ENCODE measurements around the gene UXT. TPM values are rescaled to one million over a fixed set of nuclear protein-coding genes. Genes with fewer than 3 reads are reported as not detected.

Gene UXT
- total and polyA plus RNA-seq, 2 of the 13 experiments (the other 11 are each of a cell fraction or from before 2014, with no cell fraction given): 107 to 123 TPM

- intact Hi-C loops (cut with micrococcal nuclease; ENCODE audit: unreplicated experiment) (no loop called here), in situ Hi-C loops (cut with HindIII; ENCODE audit: extremely low pct_ligation_motif_present, low pct_unique_long_range_greater_than_20kb) (no loop called here)
- no peak for DNase-seq (ENCODE audit: low spot score)
- CTCF ChIA-PET (ENCODE audit: low intra/inter-chr PET ratio, low total read pairs): no interaction called here
- 3% methylated on average over 6 of the region's 9 CpGs for WGBS (ENCODE audit: low lambda C conversion rate)
- Histone ChIP-seq H3K79me2 (ENCODE audit: insufficient read depth, low read length) (no peaks in the 10 kb centered on the region), H3K4me1 (ENCODE audit: insufficient read depth, low read length) (no peaks in the 10 kb centered on the region), H3K9ac (ENCODE audit: insufficient read depth, low read depth, low read length) (no peak overlapping the region), H3K27me3 (ENCODE audit: control insufficient read depth in 1 of 2, insufficient read depth in 2 of 2, low read length in 2 of 2) (no peaks in the 10 kb centered on the region), H3K36me3 (replicated peaks in 1 of 2; ENCODE audit: control insufficient read depth in 1 of 2, insufficient read depth in 2 of 2, low read length in 2 of 2) (no peaks in the 10 kb centered on the region), H2AFZ (ENCODE audit: low read length) (no peak overlapping the region), H3K4me3 (replicated peaks in 1 of 3; ENCODE audit: insufficient read depth in 1 of 3, low read depth in 2 of 3, low read length in 3 of 3) (no peak overlapping the region), H4K20me1 (ENCODE audit: insufficient read depth, low read length) (no peaks in the 10 kb centered on the region), H3K27ac (ENCODE audit: extremely low read length, insufficient read depth, low read length) (no peak overlapping the region), H3K4me2 (ENCODE audit: low read depth, low read length) (no peak overlapping the region), H3K9me3 (ENCODE audit: low read length) (no peaks in the 10 kb centered on the region)
- POLR2A ChIA-PET: no interaction called here
- TF ChIP-seq ZNF44 (CRISPR knock-in tag; IDR thresholded peaks at IDR 0.05) (no peak), NCOA5 (CRISPR knock-in tag; IDR thresholded peaks at IDR 0.05) (no peak), CSRNP1 (CRISPR knock-in tag; IDR thresholded peaks at IDR 0.05) (no peak), TRAFD1 (CRISPR knock-in tag; IDR thresholded peaks at IDR 0.05; ENCODE audit: borderline replicate concordance) (no peak), ZBTB20 (CRISPR knock-in tag; IDR thresholded peaks at IDR 0.05; ENCODE audit: borderline replicate concordance, low read depth) (no peak), ZNF382 (CRISPR knock-in tag; IDR thresholded peaks at IDR 0.05; ENCODE audit: borderline replicate concordance) (no peak), ZNF788 (CRISPR knock-in tag; IDR thresholded peaks at IDR 0.05; ENCODE audit: borderline replicate concordance) (no peak), ZNF543 (CRISPR knock-in tag; IDR thresholded peaks at IDR 0.05) (no peak), POLR2AphosphoS5 (IDR thresholded peaks at IDR 0.05; ENCODE audit: low read depth, low read length) (no peak), PRDM4 (CRISPR knock-in tag; IDR thresholded peaks at IDR 0.05; ENCODE audit: borderline replicate concordance) (no peak), ATF4 (CRISPR knock-in tag; IDR thresholded peaks at IDR 0.05) (no peak), ZNF224 (CRISPR knock-in tag; IDR thresholded peaks at IDR 0.05) (no peak), ATF3 (CRISPR knock-in tag; IDR thresholded peaks at IDR 0.05) (no peak), ZNF549 (CRISPR knock-in tag; IDR thresholded peaks at IDR 0.05) (no peak), ZNF260 (CRISPR knock-in tag; IDR thresholded peaks at IDR 0.05; ENCODE audit: borderline replicate concordance, low read depth) (no peak), ZNF597 (CRISPR knock-in tag; IDR thresholded peaks at IDR 0.05) (no peak)
- no peak for FAIRE-seq
- ATAC-seq: no peak
- BruUV-seq (replicated peaks): no TSS peak
Observed at GRCh38 chrX:47608130-47608810, 50.7 kb downstream of the UXT start.
